Activated CD4-positive, alpha-beta T cell treated with anti-CD3 and anti-CD28 coated beads for 48 hours (primary cell): Measurements from ENCODE around the gene TDRD12.

Experiments
- DNase-seq: peaks from one replicate; pipeline ENCODE4 v3.0.0-alpha.2; 2020

TDRD12 gene, protein sequence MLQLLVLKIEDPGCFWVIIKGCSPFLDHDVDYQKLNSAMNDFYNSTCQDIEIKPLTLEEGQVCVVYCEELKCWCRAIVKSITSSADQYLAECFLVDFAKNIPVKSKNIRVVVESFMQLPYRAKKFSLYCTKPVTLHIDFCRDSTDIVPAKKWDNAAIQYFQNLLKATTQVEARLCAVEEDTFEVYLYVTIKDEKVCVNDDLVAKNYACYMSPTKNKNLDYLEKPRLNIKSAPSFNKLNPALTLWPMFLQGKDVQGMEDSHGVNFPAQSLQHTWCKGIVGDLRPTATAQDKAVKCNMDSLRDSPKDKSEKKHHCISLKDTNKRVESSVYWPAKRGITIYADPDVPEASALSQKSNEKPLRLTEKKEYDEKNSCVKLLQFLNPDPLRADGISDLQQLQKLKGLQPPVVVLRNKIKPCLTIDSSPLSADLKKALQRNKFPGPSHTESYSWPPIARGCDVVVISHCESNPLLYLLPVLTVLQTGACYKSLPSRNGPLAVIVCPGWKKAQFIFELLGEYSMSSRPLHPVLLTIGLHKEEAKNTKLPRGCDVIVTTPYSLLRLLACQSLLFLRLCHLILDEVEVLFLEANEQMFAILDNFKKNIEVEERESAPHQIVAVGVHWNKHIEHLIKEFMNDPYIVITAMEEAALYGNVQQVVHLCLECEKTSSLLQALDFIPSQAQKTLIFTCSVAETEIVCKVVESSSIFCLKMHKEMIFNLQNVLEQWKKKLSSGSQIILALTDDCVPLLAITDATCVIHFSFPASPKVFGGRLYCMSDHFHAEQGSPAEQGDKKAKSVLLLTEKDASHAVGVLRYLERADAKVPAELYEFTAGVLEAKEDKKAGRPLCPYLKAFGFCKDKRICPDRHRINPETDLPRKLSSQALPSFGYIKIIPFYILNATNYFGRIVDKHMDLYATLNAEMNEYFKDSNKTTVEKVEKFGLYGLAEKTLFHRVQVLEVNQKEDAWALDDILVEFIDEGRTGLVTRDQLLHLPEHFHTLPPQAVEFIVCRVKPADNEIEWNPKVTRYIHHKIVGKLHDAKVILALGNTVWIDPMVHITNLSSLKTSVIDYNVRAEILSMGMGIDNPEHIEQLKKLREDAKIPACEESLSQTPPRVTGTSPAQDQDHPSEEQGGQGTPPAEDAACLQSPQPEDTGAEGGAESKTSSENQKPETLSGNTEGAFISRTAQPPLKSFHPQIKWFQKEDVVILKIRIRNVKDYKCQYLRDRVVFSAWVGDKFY (N-terminal part only)

DNA sequence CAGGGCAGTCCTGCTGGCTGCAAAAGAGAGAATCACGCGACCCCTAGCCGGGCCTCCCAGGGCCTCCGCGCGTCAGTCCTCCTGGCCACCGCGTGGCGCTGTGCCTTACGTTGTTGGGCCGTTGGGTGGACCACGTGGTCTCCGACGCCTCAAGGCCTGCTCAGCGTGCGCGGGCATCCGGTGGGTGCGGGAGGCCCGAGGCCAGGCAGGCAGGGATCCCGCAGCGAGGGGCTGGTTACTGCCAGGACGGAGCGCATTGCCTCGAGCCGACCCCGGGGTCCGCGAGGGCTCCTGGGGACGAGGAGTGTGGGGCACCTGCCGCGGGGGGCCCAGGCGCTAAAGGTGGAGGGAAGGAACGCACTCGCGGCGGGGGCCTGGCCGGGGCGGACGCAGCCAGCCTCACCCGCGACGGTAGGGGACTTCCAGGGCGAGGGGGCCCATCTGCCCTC, at the start of gene TDRD12:
Gene TDRD12, plus strand, starts transcription at position 157 of the 449 bp plus-strand sequence. CDS start 306 bp downstream, outside the sequence.
- peak; percentile 33 for DNase-seq

DNA sequence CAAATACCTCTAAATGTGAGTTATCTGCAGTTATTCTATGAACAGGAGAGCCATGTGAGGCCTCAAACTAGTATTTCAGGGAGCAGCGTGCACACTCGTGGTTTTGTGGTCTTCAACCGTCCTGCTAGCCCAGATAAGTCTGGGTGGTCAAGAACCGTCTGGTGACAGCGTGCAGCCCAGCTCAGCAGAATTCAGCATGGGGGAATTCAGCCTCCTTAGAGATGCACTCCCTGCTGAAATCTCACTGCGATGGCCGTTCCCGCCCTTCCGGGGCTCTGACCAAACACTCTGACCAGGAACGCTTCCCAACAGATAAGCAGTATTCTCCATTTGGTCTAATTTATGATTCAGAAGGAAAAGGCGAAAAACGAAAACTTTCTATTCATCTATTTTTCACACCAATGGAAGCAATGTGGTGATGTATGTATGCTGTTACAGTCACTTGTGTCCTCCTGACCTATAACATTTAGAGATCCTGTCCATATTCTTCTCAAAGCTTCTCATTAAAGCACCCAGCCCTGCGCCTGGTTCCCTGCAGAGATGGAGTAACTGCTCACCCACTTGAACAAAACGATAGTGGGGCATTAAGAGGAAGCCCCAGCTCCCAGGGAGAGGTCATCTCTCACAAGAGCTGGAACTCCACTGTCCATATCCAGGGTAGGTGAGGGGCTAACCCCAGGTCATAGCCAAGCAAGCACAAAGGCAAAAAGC, 47.5 kb upstream of the TDRD12 start:
- DNase-seq, result no peak

DNA sequence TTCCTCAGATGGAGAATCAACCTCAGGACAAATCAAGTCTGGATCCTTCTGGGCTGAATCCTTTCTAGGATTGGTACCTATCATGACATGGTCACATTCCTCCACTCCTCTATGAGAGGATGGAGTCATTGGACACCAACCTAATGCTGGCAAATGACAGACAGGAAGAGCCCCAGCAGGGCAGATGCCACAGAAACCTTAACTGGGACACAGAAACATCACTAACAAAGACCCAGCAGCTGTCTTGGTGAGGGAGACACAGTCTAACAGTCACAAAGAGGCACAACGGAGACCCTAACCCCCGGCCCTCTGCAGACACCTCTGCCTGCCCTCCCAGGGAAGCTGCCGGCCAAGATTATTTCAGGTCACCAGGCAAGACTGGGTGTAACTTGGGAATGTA, 46.7 kb upstream of the TDRD12 start:
- DNase-seq, result no peak

DNA sequence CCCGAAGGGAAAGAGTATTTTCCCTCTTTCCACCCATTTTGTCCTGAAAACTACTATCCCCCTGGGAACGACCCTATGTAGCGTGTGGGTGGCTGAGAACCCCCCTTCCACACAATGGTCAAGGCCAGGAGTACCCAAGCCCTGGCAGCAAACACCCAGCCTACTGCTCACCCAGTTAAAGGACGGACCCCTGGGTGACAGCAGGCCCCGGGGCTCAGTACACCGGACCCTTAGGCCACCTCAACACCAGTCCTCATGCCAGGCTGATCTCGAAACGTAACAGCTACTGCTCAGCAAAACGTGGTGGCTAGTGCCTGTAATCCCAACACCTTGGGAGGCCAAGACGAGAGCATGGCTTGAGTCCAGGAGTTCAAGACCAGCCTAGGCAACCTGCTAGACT, 46.0 kb upstream of the TDRD12 start:
- no peak for DNase-seq

DNA sequence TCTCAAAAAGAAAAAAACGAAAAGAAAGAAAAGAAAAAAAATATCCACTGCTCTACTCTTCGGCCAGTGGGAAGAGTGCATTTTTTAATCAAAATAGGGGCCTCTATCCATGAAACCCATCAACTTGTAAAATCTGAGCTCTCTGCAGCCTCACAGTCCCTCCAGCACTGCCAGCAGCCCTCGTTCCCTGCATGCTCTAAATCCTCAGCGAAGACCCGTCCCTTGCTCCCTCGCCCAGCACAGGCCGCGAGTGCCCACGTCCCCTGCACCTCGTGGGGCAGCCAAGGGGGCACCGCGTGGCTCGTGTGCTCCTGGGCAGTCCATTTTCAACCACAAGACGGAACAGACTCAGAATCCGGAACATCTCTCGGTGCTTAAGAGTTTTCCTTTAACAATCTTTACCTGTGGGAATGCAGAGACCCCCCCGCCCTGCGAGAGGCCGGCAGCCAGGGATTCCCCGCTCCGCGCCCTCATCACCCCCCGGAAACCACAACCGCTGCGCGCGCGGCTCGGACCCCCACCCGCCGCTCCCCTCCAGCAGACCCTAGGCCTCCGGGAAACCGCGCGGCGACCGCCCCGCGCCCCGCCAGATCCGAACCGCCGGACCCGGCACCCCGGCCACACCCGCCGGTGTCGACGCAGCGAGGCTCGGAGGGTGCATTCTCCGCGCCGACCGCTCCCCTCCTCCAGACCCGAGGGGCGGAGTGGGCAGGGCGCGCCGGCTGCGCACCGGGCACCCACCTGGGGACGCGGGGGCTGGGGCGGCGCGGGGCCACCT, 45.2 kb upstream of the TDRD12 start:
- DNase-seq, result no peak

DNA sequence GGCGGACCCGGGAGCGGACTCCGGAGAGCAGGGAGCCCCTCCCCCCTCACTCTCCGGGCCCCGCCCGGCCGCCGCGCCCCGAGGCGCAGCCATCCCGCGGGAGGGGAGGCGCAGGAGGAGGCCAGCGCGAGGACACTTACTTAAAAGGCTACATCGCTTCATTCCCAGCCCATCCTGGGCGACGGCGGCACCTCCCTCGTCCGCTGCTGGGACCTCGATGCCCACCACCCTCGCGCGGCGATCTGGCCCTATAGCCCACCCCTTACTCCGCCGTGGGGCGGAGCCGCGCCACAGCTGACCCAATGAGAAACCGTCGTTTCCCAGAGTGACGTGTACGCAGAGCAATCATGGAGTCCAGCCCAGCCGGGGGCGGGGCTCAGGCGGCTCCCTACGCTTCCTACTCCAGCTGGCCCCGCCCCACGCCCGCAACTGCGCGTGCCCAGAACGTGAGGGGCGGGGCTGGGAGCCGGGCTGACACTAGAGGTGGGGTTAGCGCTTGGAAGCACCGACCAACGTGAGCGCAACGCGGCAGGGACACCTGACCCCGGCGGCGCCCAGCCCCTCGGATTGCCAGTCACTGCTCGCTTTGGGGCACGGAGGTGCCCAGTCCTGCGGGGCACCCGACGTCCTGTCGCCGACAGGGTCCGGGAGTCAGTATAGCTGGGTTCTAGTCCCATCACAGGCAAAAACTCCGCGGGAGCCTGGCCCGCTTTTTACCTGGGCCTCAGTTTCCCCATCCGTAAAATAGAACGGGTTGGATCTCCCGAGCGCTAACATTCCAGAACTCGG, 44.4 kb upstream of the TDRD12 start, which contains the start of gene ANKRD27:
Gene ANKRD27, minus strand, starts transcription at position 250 of the 789 bp plus-strand sequence. CDS start 16,165 bp downstream, outside the sequence.
- DNase-seq, result peak; percentile 99

DNA sequence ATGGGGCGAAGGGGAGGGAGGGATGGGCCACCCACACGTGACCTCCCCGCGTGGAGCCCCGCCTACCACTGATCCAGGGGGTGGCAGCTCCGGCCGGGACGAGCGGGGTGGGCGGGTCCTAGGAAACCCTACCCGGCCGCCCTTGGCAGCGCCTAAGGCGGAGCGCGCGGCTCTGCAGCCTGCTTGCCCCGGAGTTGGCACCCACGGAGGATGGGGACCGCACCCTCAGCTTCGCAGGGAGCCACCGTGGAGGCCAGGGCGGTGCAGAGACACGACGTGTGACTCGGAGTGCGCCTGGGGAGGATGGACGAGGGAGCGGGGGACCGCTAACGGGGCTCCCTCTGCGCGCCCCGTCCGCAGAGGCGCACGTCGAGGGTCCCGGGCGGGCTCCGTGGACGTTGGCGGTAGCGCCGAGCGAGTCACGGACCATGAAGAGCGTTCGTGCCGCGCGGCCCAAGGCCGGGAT, 43.8 kb upstream of the TDRD12 start, which contains the start of gene RGS9BP:
Gene RGS9BP, plus strand, starts transcription at position 129 of the 466 bp plus-strand sequence. CDS start 416 bp downstream, outside the sequence.
- peak; percentile 70 for DNase-seq

DNA sequence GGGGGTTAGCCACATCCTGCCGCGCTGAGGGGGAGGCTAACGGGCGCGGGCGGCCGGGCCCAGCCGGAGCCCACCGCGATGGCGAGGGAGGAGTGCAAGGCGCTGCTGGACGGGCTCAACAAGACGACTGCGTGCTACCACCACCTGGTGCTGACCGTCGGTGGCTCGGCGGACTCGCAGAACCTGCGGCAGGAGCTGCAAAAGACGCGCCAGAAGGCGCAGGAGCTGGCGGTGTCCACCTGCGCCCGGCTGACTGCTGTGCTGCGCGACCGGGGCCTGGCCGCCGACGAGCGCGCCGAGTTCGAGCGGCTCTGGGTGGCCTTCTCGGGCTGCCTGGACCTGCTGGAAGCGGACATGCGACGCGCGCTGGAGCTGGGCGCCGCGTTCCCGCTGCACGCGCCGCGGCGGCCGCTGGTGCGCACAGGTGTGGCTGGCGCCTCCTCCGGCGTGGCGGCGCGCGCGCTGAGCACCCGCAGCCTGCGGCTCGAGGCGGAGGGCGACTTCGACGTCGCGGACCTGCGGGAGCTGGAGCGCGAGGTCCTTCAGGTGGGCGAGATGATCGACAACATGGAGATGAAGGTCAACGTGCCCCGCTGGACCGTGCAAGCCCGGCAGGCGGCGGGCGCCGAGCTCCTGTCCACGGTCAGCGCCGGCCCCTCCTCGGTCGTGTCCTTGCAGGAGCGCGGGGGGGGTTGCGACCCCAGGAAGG, 43.2 kb upstream of the TDRD12 start:
- no peak for DNase-seq

DNA sequence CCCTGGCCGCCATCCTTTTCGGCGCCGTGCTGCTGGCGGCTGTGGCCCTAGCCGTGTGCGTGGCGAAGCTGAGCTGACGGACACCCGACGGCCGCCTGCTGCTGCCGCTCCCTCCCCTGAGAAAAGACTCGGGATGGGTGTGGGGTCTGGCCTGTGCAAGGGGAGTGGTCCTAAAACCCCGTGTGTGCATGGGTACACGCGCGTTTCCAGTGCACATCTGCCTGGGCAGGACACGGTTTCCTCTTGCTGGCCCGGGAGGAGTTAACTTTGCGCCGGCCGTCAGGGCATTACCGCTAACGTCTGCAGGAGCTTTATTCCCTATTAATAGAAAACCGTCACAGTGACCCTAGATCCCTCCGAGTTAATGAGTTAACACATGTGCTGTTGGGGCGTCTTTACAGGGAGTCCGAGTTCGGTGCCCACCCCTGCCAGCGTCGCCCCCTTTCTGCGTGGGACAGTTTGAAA, 42.6 kb upstream of the TDRD12 start:
- no peak for DNase-seq

DNA sequence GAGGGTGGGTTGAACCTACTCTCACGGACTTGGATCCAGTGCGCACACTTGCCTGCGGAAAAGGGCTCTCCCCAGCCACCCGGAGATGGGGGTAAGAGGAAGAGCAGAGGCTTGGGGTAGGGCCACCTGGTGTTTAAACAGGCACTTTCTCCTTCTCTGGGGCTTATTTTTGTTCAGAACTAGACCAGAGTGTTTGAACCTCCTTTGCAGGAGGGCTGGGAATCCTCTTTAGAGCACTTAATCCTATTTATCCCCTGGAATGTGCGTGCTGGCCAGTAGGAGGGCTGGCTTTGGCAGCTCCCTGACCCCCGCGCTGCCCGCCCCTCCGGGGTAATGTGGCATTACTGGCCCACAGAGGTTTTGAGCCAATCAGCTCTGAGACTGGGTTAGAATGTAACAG, 41.9 kb upstream of the TDRD12 start:
- no peak for DNase-seq

DNA sequence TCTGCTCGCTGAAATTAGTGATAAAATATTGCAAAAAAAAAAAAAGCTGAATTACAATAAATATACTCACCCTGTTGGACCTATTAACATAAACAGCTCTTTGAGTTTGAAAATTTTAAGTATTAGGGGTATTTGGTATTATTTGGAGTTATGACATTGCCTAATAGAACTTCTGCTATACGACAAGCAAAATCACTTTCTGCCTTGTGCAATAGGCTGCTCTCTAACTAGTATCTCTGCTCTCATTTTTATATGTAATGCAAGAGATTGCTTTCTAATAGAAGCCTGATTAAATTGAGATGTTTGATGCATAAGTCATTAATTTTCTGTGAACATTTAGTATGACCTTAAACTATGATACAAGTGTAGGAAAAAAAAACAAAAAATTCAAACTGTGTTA, 38.6 kb upstream of the TDRD12 start:
- DNase-seq, result no peak

DNA sequence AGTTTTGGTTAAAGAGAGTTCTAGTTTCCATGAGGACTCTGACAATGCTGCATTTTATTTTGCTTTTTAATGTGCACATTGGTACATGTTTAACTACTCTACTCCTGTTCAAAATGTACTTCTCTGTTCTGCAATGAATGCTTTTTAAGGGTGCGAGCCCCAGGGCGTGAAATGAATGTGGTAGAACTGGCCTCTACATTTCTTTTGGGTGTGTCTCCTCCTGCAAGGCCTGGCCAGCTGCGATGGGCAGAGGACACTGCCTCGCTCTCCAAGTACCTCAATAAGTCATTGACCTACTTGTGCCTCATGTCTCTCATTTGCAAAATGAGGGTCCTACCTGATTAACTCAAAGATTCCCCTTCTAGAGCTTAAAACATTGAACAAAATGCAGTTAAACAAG, 37.2 kb upstream of the TDRD12 start:
- no peak for DNase-seq

DNA sequence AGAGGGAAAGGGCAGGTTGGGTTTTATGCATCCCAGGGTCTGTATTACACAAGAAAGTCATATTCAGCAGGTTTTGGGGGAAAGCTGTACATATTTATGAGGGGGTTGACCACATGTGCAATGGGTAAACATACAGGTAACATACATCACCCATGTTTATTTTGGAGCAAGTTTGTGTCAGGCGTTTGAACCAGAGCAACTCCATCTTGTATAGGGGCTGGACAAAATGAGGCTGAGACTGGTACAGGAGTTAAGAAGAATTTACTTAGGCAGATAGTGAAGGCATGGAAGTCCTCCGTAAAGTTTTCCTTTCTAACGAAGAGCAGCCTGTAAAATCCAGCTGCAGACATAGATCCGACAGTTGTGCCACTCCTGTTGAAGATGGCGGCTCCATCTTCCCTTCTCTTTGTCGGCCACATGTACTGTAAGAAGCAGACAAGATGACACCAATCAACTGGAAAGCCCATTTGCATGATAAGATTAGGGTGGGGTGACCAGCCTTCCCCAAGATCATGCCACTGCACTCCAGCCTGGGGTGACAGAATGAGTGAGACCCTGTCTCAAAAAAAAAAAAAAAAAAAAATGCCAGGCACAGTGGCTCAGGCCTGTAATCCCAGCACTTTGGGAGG, 32.6 kb upstream of the TDRD12 start:
- no peak for DNase-seq

DNA sequence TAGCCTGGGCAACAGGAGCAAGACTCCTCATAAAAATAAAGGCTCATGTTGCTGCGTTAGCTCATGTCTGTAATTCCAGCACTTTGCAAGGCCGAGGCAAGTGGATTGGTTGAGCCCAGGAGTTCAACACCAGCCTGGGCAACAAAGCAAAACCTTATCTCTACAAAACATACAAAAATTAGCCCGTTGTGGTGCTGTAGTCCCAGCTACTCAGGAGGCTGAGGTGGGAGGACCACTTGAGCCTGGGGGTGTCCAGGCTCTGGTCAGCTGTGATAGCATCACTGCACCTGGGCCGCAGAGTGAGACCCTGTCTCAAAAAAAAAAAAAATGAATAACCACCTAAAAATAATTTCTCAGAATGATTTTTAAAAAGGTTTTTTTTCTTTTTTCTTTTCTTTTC, 31.9 kb upstream of the TDRD12 start:
- no peak for DNase-seq

DNA sequence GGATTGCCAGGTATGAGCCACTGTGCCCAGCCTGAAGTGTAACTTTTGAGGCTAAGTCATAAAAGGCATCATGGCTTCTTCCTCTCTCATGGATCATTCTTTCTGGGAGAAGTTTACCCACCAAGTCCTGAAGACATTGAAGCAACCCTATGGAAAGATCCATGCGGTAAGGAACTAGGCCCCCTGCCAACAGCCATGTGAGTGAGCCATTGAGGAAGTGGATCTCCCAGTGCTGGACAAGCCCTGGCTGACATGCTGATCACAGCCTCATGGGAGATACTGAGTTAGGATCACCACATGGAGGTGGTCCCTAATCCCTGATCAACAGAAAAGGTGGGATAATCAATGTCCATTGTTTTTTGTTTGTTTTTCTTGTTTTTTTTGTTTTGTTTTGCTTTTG, 31.3 kb upstream of the TDRD12 start:
- no peak for DNase-seq

DNA sequence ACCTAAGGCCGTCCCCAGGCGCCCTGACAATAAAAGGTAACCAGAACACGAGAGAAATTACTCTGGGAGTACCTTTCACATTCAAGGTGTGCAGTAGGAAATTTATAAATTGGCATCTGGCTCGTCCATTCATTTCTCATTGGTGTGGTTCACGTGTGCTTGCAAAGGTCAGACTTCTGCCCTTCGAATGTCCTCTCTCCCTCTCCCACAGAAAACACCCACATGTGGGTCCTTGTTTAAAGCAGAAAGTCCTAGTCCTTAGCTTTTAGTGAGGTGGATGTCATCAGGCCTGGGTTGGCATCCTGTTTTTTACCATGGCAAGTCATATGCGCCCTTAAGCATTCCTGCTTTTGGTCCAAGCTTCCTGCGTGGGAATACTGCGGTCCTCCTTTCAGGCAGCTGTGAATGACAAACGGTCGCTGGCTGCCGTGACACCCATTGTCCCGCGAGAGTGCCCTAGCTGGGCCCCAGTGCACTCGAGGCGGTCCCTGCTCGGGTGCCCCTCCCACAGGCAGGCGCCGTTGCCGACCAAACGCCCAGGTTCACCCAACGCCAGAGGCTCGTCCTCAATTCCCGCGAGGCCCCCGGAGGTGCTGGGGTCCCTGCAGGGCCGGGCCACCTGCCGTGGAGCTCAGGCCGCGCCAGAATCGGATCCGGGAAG, 28.1 kb upstream of the TDRD12 start, which contains the start of gene NUDT19:
Gene NUDT19, plus strand, starts transcription at position 531 of the 661 bp plus-strand sequence. CDS start 140 bp downstream, outside the sequence.
- peak; percentile 91 for DNase-seq

DNA sequence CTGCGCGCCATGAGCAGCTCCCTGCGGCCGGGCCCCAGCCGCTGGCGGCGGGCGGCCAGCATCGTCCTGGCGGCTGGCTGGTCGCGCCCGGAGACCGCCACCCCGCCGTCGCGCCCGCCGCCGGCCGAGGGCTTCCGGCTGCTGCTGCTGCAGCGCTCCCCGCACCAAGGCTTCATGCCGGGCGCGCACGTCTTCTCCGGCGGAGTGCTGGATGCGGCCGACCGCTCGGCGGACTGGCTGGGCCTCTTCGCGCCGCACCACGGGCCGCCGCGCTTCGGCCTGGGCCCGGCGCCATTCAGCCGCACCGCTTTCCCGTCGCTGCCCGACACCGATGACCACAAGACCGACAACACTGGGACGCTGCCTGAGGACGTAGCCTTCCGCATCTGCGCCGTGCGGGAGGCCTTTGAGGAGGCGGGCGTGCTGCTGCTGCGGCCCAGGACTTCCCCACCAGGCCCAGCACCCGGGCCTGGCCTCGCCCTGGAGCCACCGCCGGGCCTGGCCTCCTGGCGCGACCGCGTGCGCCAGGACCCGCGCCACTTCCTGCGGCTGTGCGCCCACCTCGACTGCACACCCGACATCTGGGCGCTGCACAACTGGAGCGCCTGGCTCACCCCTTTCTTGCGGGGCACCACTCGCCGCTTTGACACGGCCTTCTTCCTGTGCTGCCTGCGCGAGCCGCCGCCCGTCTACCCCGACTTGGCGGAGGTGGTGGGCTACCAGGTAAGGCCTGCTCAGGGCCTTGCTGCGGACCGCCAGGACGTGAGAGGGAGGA, 27.4 kb upstream of the TDRD12 start:
- peak; percentile 67 for DNase-seq

DNA sequence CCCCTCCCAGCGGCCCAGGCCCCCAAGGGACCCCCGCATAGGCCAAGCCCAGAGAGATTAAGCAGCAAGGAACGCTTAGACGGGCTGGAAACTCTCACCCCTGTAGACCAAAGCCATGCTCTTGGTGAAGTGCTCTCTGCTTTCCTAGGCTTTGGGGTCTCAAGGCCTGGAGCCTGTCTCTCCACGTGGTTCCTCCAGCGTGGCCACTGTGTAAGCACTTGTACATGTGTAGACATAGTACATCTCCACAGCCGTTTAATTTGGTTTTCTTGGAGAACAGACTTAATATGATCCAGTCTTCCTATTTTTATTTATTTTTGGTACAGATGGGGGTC, 26.9 kb upstream of the TDRD12 start:
- DNase-seq, result no peak
